IMR-90 (cell line): ENCODE data around the gene PAMR1.

Experiments
- CEBPB ChIP-seq: IDR thresholded peaks from 2 replicates; pipeline ENCODE4 v1.6.1; 2012; ENCODE audit warnings: low read depth, low read length, improper control_type of control experiment
- CHD1 ChIP-seq: IDR thresholded peaks from 2 replicates; pipeline ENCODE4 v1.6.1; 2012; ENCODE audit warnings: low read depth, low read length, improper control_type of control experiment
- FOS ChIP-seq: fragments of 150-350 bp; IDR thresholded peaks from 2 replicates; pipeline ENCODE4 v1.6.1; 2016; ENCODE audit warnings: low read depth, low read length
- MAFK ChIP-seq: IDR thresholded peaks from 2 replicates; pipeline ENCODE4 v1.6.1; 2012; ENCODE audit warnings: low read depth, low read length, improper control_type of control experiment
- MAZ ChIP-seq: IDR thresholded peaks from 2 replicates; pipeline ENCODE4 v1.6.1; 2012; ENCODE audit warnings: low read depth, mild to moderate bottlenecking, low read length, improper control_type of control experiment, moderate library complexity, borderline replicate concordance
- MXI1 ChIP-seq: IDR thresholded peaks from 2 replicates; pipeline ENCODE4 v1.6.1; 2012; ENCODE audit warnings: low read depth, mild to moderate bottlenecking, low read length, moderate library complexity, borderline replicate concordance
- NFE2L2 ChIP-seq: fragments of 150-350 bp; IDR thresholded peaks from 2 replicates; pipeline ENCODE4 v1.6.1; 2016; ENCODE audit warnings: low read depth, mild to moderate bottlenecking, low read length
- POLR2A ChIP-seq: IDR thresholded peaks from 2 replicates; pipeline ENCODE4 v1.6.1; 2012; ENCODE audit warnings: mild to moderate bottlenecking, low read depth, low read length
- RAD21 ChIP-seq: IDR thresholded peaks from 2 replicates; pipeline ENCODE4 v1.6.1; 2012; ENCODE audit warnings: low read length, improper control_type of control experiment
- RFX5 ChIP-seq: IDR thresholded peaks from 2 replicates; pipeline ENCODE4 v1.8.0; 2012; ENCODE audit warnings: low read depth, mild to moderate bottlenecking, low read length, moderate library complexity
- SMC3 ChIP-seq: fragments of 150-350 bp; IDR thresholded peaks from 2 replicates; pipeline ENCODE4 v1.6.1; 2016; ENCODE audit warnings: low read depth, mild to moderate bottlenecking, antibody characterized with exemption, low read length, moderate library complexity
- TF ChIP-seq, protein P1 (sequence below): conservative IDR thresholded peaks from 2 replicates; pipeline ENCODE4 v1.5.1; 2012; ENCODE audit warnings: mild to moderate bottlenecking, low read depth, low read length, improper control_type of control experiment
- TF ChIP-seq, protein P2 (sequence below): fragments of 150-350 bp; IDR thresholded peaks from 2 replicates; pipeline ENCODE4 v1.6.1; 2016; ENCODE audit warnings: low read depth, mild to moderate bottlenecking, low read length, moderate library complexity, borderline replicate concordance
- TF ChIP-seq, protein P3 (sequence below): fragments of 150-350 bp; IDR thresholded peaks from 2 replicates; pipeline ENCODE4 v1.6.1; 2017; ENCODE audit warnings: mild to moderate bottlenecking, antibody characterized with exemption, low read length, low read depth

DNA sequence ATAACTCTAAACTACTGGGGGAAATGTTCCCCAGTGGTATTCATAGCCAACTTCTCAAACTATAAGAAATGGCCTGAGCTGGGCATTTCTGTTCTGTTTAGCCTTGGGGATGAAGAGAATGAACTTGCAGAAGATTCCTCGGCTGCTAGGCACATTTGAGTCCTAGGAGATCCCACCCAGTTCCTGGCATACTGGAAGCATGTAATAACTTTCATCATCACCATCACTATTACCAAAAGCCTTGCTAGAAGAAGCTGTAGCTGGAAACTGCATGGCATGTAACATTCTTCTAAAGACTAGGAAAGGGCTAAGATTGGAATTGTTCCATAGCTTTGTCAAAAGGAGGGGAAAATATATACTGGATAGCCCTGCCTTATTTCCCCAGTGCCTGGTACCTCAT lies 65.9 kb downstream of the PAMR1 start:
- TF ChIP-seq POLR2A = no peak
- TF ChIP-seq, protein P1, sequence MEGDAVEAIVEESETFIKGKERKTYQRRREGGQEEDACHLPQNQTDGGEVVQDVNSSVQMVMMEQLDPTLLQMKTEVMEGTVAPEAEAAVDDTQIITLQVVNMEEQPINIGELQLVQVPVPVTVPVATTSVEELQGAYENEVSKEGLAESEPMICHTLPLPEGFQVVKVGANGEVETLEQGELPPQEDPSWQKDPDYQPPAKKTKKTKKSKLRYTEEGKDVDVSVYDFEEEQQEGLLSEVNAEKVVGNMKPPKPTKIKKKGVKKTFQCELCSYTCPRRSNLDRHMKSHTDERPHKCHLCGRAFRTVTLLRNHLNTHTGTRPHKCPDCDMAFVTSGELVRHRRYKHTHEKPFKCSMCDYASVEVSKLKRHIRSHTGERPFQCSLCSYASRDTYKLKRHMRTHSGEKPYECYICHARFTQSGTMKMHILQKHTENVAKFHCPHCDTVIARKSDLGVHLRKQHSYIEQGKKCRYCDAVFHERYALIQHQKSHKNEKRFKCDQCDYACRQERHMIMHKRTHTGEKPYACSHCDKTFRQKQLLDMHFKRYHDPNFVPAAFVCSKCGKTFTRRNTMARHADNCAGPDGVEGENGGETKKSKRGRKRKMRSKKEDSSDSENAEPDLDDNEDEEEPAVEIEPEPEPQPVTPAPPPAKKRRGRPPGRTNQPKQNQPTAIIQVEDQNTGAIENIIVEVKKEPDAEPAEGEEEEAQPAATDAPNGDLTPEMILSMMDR = no peak
- TF ChIP-seq MAZ = no peak
- no peak for TF ChIP-seq MAFK
- TF ChIP-seq CEBPB = no peak
- no peak for TF ChIP-seq RAD21
- TF ChIP-seq, protein P2, sequence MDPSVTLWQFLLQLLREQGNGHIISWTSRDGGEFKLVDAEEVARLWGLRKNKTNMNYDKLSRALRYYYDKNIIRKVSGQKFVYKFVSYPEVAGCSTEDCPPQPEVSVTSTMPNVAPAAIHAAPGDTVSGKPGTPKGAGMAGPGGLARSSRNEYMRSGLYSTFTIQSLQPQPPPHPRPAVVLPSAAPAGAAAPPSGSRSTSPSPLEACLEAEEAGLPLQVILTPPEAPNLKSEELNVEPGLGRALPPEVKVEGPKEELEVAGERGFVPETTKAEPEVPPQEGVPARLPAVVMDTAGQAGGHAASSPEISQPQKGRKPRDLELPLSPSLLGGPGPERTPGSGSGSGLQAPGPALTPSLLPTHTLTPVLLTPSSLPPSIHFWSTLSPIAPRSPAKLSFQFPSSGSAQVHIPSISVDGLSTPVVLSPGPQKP = no peak
- TF ChIP-seq, protein P3, sequence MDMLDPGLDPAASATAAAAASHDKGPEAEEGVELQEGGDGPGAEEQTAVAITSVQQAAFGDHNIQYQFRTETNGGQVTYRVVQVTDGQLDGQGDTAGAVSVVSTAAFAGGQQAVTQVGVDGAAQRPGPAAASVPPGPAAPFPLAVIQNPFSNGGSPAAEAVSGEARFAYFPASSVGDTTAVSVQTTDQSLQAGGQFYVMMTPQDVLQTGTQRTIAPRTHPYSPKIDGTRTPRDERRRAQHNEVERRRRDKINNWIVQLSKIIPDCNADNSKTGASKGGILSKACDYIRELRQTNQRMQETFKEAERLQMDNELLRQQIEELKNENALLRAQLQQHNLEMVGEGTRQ = no peak
- TF ChIP-seq FOS = no peak
- no peak for TF ChIP-seq NFE2L2
- no peak for TF ChIP-seq SMC3
- no peak for TF ChIP-seq CHD1
- no peak for TF ChIP-seq RFX5
- no peak for TF ChIP-seq MXI1
